GM19467 (cell line): ENCODE results near the gene BBC3.
A peak's percentile ranks its signal among the peaks of the same experiment; 100 is the strongest.

Experiments
- ATAC-seq: cut with Tn5 transposase; IDR thresholded peaks from one replicate; pipeline ENCODE4 v1.9.1; 2021; ENCODE audit warnings: mild to moderate bottlenecking, moderate library complexity; ENCODE audit not compliant: unreplicated experiment

Gene BBC3

GRCh38 chr19:47232422-47233211 lies 1.6 kb upstream of the BBC3 start:
- no peak for ATAC-seq

- peak; percentile 27 for ATAC-seq
Observed at GRCh38 chr19:47231215-47232054, 436 bp upstream of the BBC3 start.

GRCh38 chr19:47230054-47230920 lies 712 bp downstream of the BBC3 start:
- no peak for ATAC-seq

GRCh38 chr19:47229676-47230053 lies 1.3 kb downstream of the BBC3 start:
- no peak for ATAC-seq

- no peak for ATAC-seq
Observed at GRCh38 chr19:47228937-47229675, 1.9 kb downstream of the BBC3 start.

GRCh38 chr19:47228168-47228936 lies 2.6 kb downstream of the BBC3 start:
- no peak for ATAC-seq

GRCh38 chr19:47227352-47228167 lies 3.4 kb downstream of the BBC3 start:
- no peak for ATAC-seq

- peak; percentile 14 for ATAC-seq
Observed at GRCh38 chr19:47226426-47227351, 4.3 kb downstream of the BBC3 start.

GRCh38 chr19:47225746-47226425 lies 5.1 kb downstream of the BBC3 start:
- peak; percentile 38 for ATAC-seq

- no peak for ATAC-seq
Observed at GRCh38 chr19:47221890-47222289, 9.1 kb downstream of the BBC3 start.

GRCh38 chr19:47221080-47221841 lies 9.7 kb downstream of the BBC3 start:
- ATAC-seq: no peak

- no peak for ATAC-seq
Observed at GRCh38 chr19:47215581-47215980, 15.4 kb downstream of the BBC3 start.

GRCh38 chr19:47210689-47211316 lies 20.2 kb downstream of the BBC3 start:
- no peak for ATAC-seq

GRCh38 chr19:47210180-47210490 lies 20.9 kb downstream of the BBC3 start:
- ATAC-seq: no peak

- ATAC-seq: no peak
Observed at GRCh38 chr19:47209319-47210179, 21.4 kb downstream of the BBC3 start.
